Gastroesophageal sphincter (tissue), 4 donors: Measurements from ENCODE around the gene UBR2. TPM values are rescaled to one million over a fixed set of nuclear protein-coding genes. Genes with fewer than 3 reads are reported as not detected.
"Not testable (repeated sequence)": the region's sequence is repeated elsewhere in the genome, so short reads cannot be mapped to it uniquely, and the experiment has no call there.

Source experiments
- ATAC-seq: fragments of 150-250 bp; one replicate; pipeline ENCODE4 v1.9.1; 2016; ENCODE audit warnings: mild to moderate bottlenecking, moderate library complexity
- H3K27ac ChIP-seq, 4 donors: fragments of 200-600 bp; sonication (generic) in 3 of 4; 1 replicate in 3 of 4; 2 replicates in 1 of 4; pipeline ENCODE4 v1.5.1; 2016 to 2019
- H3K27me3 ChIP-seq: fragments of 200-600 bp; sonication (generic); one replicate; pipeline ENCODE4 v1.5.1; 2019
- H3K36me3 ChIP-seq, 2 donors: fragments of 200-600 bp; sonication (generic); one replicate each; pipeline ENCODE4 v1.5.1; 2019; ENCODE audit warnings: control low read depth in 1 of 2
- H3K4me1 ChIP-seq, 3 donors: fragments of 200-600 bp; sonication (generic); 1 replicate in 2 of 3; 2 replicates in 1 of 3; pipeline ENCODE4 v1.5.1; 2016 to 2019; ENCODE audit warnings: control low read depth in 2 of 3
- H3K4me3 ChIP-seq, 2 donors: fragments of 200-600 bp; sonication (generic); one replicate each; pipeline ENCODE4 v1.5.1; 2019; ENCODE audit warnings: mild to moderate bottlenecking in 1 of 2, moderate library complexity in 1 of 2
- H3K9me3 ChIP-seq, 3 donors: fragments of 200-600 bp; sonication (generic); one replicate each; pipeline ENCODE4 v1.5.1; 2017 to 2019; ENCODE audit warnings: control low read depth in 2 of 3
- CTCF ChIP-seq, 4 experiments: fragments of 200-600 bp in 2 of 4; fragments of 450-650 bp in 2 of 4; sonication (generic) in 1 of 4; IDR thresholded peaks; one replicate each; pipeline ENCODE4 v1.5.1; 2017 to 2019; ENCODE audit warnings: antibody characterized with exemption in 4 of 4, mild to moderate bottlenecking in 2 of 4, moderate library complexity in 2 of 4
- EP300 ChIP-seq: sonication (generic); formaldehyde crosslinking; IDR thresholded peaks from one replicate; pipeline ENCODE4 v1.6.1; 2017; ENCODE audit warnings: antibody characterized with exemption, mild to moderate bottlenecking
- POLR2A ChIP-seq, 2 donors: fragments of 450-650 bp; IDR thresholded peaks; one replicate each; pipeline ENCODE4 v1.6.1; 2017; ENCODE audit warnings: antibody characterized with exemption in 2 of 2, mild to moderate bottlenecking in 2 of 2, moderate library complexity in 1 of 2
- POLR2AphosphoS5 ChIP-seq: sonication (generic); formaldehyde crosslinking; IDR thresholded peaks from one replicate; pipeline ENCODE4 v1.6.1; 2017; ENCODE audit warnings: antibody characterized with exemption
- WGBS, 2 donors: methylation state at CpG; one replicate each; pipeline ENCODE4 v1.1.5; 2018; ENCODE audit warnings: low coverage in 1 of 2; 5-methylcytosine and 5-hydroxymethylcytosine counted together
- total RNA-seq, 4 donors: library from RNA; depleted of rRNA; stranded (reverse); fragments of >200 nt; gene quantifications; one replicate each; pipeline ENCODE4 v1.1.0, GENCODE V29; 2016

The UBR2 gene
- total RNA-seq, 4 donors from 2014 or later = 27.8 to 44.8 (median 32.8) TPM

- H3K4me3 ChIP-seq = no peak overlapping the region
- no peak for ATAC-seq
- no peaks in the 10 kb centered on the region for H3K9me3 ChIP-seq
- no peaks in the 10 kb centered on the region for H3K36me3 ChIP-seq
- peaks cover 0 to 22% (median 3%) of the 10 kb centered on the region in 3 donors for H3K4me1 ChIP-seq
- 64 to 67% methylated on average over 1 of the region's 1 CpG for WGBS, 2 donors
- H3K27ac ChIP-seq = no peak overlapping the region
- H3K27me3 ChIP-seq = peaks cover 4% of the 10 kb centered on the region
- TF ChIP-seq CTCF (IDR thresholded peaks at IDR 0.05) (no peak), POLR2AphosphoS5 (no peak), POLR2A (IDR thresholded peaks at IDR 0.05) (no peak), EP300 (no peak)
Observed at GRCh38 chr6:42551217-42551616, 12.6 kb upstream of the UBR2 start.

- ATAC-seq = no peak
- Histone ChIP-seq H3K27ac (no peak overlapping the region), H3K4me3 (no peak overlapping the region), H3K36me3 (no peaks in the 10 kb centered on the region), H3K27me3 (peaks cover 4% of the 10 kb centered on the region), H3K9me3 (no peaks in the 10 kb centered on the region), H3K4me1 (peaks cover 0 to 16% (median 0%) of the 10 kb centered on the region in 3 donors)
- WGBS, 2 donors = 70% methylated on average over 3 to 4 of the region's 5 CpGs
- TF ChIP-seq EP300 (no peak), POLR2A (IDR thresholded peaks at IDR 0.05) (no peak), CTCF (IDR thresholded peaks at IDR 0.05) (no peak), POLR2AphosphoS5 (no peak)
Observed at GRCh38 chr6:42552380-42552779, 11.4 kb upstream of the UBR2 start.

GRCh38 chr6:42555477-42556457 lies 8.1 kb upstream of the UBR2 start:
- no peak for ATAC-seq
- Histone ChIP-seq H3K4me3 (no peak overlapping the region), H3K36me3 (no peaks in the 10 kb centered on the region), H3K27me3 (peaks cover 4% of the 10 kb centered on the region), H3K9me3 (no peaks in the 10 kb centered on the region), H3K4me1 (peaks cover 0 to 7% (median 0%) of the 10 kb centered on the region in 3 donors), H3K27ac (no peak overlapping the region)
- WGBS, 2 donors = 60 to 92% methylated on average over 1 to 3 of the region's 4 CpGs
- TF ChIP-seq POLR2AphosphoS5 (no peak), CTCF (IDR thresholded peaks at IDR 0.05) (no peak), POLR2A (IDR thresholded peaks at IDR 0.05) (no peak), EP300 (no peak)

GRCh38 chr6:42556462-42556861 lies 7.4 kb upstream of the UBR2 start:
- Histone ChIP-seq H3K36me3 (no peaks in the 10 kb centered on the region), H3K4me3 (no peak overlapping the region), H3K4me1 (peaks cover 0 to 7% (median 0%) of the 10 kb centered on the region in 3 donors), H3K9me3 (no peaks in the 10 kb centered on the region), H3K27me3 (peaks cover 4% of the 10 kb centered on the region), H3K27ac (no peak overlapping the region)
- no peak for TF ChIP-seq POLR2AphosphoS5
- TF ChIP-seq CTCF (IDR thresholded peaks at IDR 0.05) = no peak
- no peak for TF ChIP-seq EP300
- no peak for TF ChIP-seq POLR2A (IDR thresholded peaks at IDR 0.05)
- WGBS, 2 donors = 75 to 79% methylated on average over 3 of the region's 4 CpGs
- no peak for ATAC-seq

- 86% methylated on average over 5 of the region's 6 CpGs; no CpG with 5 or more reads in 1 of the 2 donors for WGBS, 2 donors
- ATAC-seq = not testable (repeated sequence)
Observed at GRCh38 chr6:42559276-42559675, 4.6 kb upstream of the UBR2 start.

More at GRCh38 chr6:42559276-42559675, 4.6 kb upstream of the UBR2 start:
- not testable (repeated sequence) for H3K36me3 ChIP-seq, H3K27me3 ChIP-seq, H3K4me1 ChIP-seq, H3K9me3 ChIP-seq, H3K27ac ChIP-seq, H3K4me3 ChIP-seq
